Stomach (tissue), 4 donors: Measurements from ENCODE around the gene MKLN1.

Experiments
- POLR2A ChIP-seq, 4 donors: fragments of 450-650 bp; IDR thresholded peaks; one replicate each; pipeline ENCODE4 v1.6.1; 2016; ENCODE audit warnings: antibody characterized with exemption in 4 of 4, control low read depth in 2 of 4, mild to moderate bottlenecking in 1 of 4, moderate library complexity in 1 of 4
- POLR2AphosphoS5 ChIP-seq, 3 donors: sonication (generic); formaldehyde crosslinking; IDR thresholded peaks; one replicate each; pipeline ENCODE4 v1.6.1; 2016; ENCODE audit warnings: antibody characterized with exemption in 3 of 3
- TF ChIP-seq, protein P1 (sequence below), 7 experiments: fragments of 450-650 bp in 4 of 7; fragments of 200-600 bp in 3 of 7; sonication (generic) in 3 of 7; IDR thresholded peaks; one replicate each; pipeline ENCODE4 v1.5.1; 2016 to 2019; ENCODE audit warnings: antibody characterized with exemption in 7 of 7, control low read depth in 2 of 7, mild to moderate bottlenecking in 1 of 7

DNA sequence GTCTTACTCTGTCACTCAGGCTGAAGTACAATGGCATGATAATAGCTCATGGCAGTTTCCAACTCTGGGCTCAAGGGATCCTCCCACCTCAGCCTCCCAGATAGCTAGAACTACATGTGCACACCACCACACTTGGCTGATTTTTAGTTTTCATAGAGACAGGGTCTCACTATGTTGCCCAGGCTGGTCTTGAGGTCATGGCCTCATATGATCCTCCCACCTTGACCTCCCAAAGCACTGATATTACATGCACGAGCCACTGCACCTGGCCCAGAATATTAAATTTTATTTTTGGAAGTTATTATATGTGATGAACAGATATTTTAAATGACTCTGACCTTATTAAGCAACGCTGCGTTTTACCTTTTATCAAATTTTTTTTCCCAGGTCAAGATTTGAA lies 134.4 kb downstream of the MKLN1 start:
- TF ChIP-seq, protein P1, sequence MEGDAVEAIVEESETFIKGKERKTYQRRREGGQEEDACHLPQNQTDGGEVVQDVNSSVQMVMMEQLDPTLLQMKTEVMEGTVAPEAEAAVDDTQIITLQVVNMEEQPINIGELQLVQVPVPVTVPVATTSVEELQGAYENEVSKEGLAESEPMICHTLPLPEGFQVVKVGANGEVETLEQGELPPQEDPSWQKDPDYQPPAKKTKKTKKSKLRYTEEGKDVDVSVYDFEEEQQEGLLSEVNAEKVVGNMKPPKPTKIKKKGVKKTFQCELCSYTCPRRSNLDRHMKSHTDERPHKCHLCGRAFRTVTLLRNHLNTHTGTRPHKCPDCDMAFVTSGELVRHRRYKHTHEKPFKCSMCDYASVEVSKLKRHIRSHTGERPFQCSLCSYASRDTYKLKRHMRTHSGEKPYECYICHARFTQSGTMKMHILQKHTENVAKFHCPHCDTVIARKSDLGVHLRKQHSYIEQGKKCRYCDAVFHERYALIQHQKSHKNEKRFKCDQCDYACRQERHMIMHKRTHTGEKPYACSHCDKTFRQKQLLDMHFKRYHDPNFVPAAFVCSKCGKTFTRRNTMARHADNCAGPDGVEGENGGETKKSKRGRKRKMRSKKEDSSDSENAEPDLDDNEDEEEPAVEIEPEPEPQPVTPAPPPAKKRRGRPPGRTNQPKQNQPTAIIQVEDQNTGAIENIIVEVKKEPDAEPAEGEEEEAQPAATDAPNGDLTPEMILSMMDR (IDR thresholded peaks at IDR 0.05): no peak
- TF ChIP-seq POLR2A (IDR thresholded peaks at IDR 0.05) (no peak), POLR2AphosphoS5 (IDR thresholded peaks at IDR 0.05) (no peak)
